Fibroblast of lung (primary cell): ENCODE measurements around the gene SORBS1.

Experiments used
- EZH2 ChIP-seq: IDR thresholded peaks from 2 replicates; pipeline ENCODE4 v1.5.1; 2012; ENCODE audit warnings: low read length, control low read depth, mild to moderate bottlenecking; ENCODE audit errors: missing control alignments
- TF ChIP-seq, protein P1 (sequence below), 2 donors: IDR thresholded peaks in 1 of 2; conservative IDR thresholded peaks in 1 of 2; 1 replicate in 1 of 2; 2 replicates in 1 of 2; pipeline ENCODE4 v1.5.1; 2011 to 2012; ENCODE audit warnings: low read length in 2 of 2, control low read depth in 1 of 2, inconsistent platforms in 1 of 2, low read depth in 1 of 2, mild to moderate bottlenecking in 1 of 2

DNA sequence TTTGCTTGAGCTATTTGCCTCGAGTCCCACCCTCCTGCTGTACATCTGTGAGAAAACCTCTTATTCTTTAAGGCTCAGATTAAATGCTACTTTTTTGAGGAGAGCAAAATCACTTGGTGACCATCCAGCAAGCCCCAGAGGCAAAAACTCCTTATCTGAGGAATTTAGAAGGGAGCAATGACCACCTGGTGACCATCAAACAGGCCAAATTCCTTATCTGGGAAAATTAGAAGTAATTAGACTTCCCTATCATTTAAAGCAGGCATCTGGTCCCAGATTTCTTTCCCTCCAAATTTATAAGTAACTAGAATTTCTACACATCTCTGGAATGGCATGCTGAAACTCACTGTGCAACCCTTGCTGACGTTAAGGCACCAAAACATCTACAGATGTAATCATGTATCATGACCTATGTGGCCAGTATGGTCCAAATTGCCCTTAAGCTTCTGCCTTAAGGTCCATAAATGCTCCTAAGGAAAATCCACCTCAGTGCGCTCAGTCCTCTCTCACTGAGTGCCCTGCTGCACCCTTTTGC, 229.5 kb downstream of the SORBS1 start:
- TF ChIP-seq, protein P1, sequence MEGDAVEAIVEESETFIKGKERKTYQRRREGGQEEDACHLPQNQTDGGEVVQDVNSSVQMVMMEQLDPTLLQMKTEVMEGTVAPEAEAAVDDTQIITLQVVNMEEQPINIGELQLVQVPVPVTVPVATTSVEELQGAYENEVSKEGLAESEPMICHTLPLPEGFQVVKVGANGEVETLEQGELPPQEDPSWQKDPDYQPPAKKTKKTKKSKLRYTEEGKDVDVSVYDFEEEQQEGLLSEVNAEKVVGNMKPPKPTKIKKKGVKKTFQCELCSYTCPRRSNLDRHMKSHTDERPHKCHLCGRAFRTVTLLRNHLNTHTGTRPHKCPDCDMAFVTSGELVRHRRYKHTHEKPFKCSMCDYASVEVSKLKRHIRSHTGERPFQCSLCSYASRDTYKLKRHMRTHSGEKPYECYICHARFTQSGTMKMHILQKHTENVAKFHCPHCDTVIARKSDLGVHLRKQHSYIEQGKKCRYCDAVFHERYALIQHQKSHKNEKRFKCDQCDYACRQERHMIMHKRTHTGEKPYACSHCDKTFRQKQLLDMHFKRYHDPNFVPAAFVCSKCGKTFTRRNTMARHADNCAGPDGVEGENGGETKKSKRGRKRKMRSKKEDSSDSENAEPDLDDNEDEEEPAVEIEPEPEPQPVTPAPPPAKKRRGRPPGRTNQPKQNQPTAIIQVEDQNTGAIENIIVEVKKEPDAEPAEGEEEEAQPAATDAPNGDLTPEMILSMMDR (conservative IDR thresholded peaks at IDR 0.05 in 1 of 2, IDR thresholded peaks at IDR 0.05 in 1 of 2; ENCODE audit: low read depth in 1 of 2, low read length in 2 of 2): no peak
- no peak for TF ChIP-seq EZH2
